Vagina (tissue), 2 donors: Measurements from ENCODE around the gene LAMB3. TPM values are rescaled to one million over a fixed set of nuclear protein-coding genes. Genes with fewer than 3 reads are reported as not detected.

Experiments
- DNase-seq, 2 donors: peaks; one replicate each; pipeline ENCODE4 v3.0.0-alpha.2; 2017; ENCODE audit errors: extremely low spot score in 2 of 2
- H3K27ac ChIP-seq: fragments of 200-600 bp; sonication (generic); one replicate; pipeline ENCODE4 v1.5.1; 2019
- H3K27me3 ChIP-seq: fragments of 200-600 bp; sonication (generic); one replicate; pipeline ENCODE4 v1.5.1; 2019
- H3K36me3 ChIP-seq, 2 donors: fragments of 200-600 bp; sonication (generic); one replicate each; pipeline ENCODE4 v1.5.1; 2017 to 2019
- H3K4me1 ChIP-seq: fragments of 200-600 bp; sonication (generic); one replicate; pipeline ENCODE4 v1.5.1; 2019
- H3K4me3 ChIP-seq, 2 donors: fragments of 200-600 bp; sonication (generic); 1 replicate in 1 of 2; 2 replicates in 1 of 2; pipeline ENCODE4 v1.5.1; 2016 to 2019
- H3K9me3 ChIP-seq: fragments of 200-600 bp; sonication (generic); one replicate; pipeline ENCODE4 v1.5.1; 2019
- POLR2A ChIP-seq, 2 donors: fragments of 450-650 bp; IDR thresholded peaks; one replicate each; pipeline ENCODE4 v1.6.1; 2017; ENCODE audit warnings: antibody characterized with exemption in 2 of 2, mild to moderate bottlenecking in 2 of 2, moderate library complexity in 2 of 2
- POLR2AphosphoS5 ChIP-seq, 2 donors: sonication (generic); formaldehyde crosslinking; IDR thresholded peaks; one replicate each; pipeline ENCODE4 v1.9.0; 2017; ENCODE audit warnings: antibody characterized with exemption in 2 of 2, mild to moderate bottlenecking in 2 of 2, low read depth in 1 of 2; ENCODE audit not compliant: insufficient read depth in 1 of 2
- intact Hi-C: fragments of 100-400 bp; cut with DNase I; formaldehyde crosslinking; loops from one replicate; pipeline ENCODE4 v1.15.1; 2023
- total RNA-seq: library from RNA; depleted of rRNA; stranded (reverse); fragments of >200 nt; gene quantifications from one replicate; pipeline ENCODE4 v1.2.3, GENCODE V29; 2016
- TF ChIP-seq, protein P1 (sequence below), 3 experiments: fragments of 450-650 bp in 2 of 3; fragments of 200-600 bp in 1 of 3; sonication (generic) in 1 of 3; IDR thresholded peaks; one replicate each; pipeline ENCODE4 v1.5.1; 2017 to 2019; ENCODE audit warnings: antibody characterized with exemption in 3 of 3, mild to moderate bottlenecking in 2 of 3, moderate library complexity in 2 of 3

Gene LAMB3
- total RNA-seq, 1 donor from 2014 or later: 68.8 TPM

DNA sequence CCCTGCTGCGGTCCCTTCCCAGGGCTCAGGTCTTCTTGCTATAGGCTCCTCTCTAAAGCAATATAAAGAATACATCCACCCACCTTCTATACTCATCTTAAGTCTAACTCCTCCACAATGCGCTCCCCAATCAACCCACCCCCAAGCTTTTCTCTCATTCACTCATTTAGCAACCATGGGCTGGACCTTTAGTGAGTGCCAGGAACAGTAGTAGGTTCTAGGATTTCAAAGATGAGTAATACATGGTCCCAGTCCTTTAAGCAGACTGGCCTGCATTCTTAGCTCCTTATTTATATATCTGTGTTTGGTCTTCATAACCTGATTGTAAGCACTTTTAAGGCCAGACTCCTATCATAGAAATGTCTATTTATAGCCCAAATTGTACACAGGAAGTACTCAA lies 62.8 kb downstream of the LAMB3 start:
- Histone ChIP-seq H3K4me3 (no peak overlapping the region), H3K9me3 (no peaks in the 10 kb centered on the region), H3K27ac (no peak overlapping the region), H3K36me3 (no peaks in the 10 kb centered on the region), H3K27me3 (no peaks in the 10 kb centered on the region), H3K4me1 (peaks cover 9% of the 10 kb centered on the region)
- no peak for DNase-seq
- intact Hi-C loops: no loop called here
- TF ChIP-seq, protein P1, sequence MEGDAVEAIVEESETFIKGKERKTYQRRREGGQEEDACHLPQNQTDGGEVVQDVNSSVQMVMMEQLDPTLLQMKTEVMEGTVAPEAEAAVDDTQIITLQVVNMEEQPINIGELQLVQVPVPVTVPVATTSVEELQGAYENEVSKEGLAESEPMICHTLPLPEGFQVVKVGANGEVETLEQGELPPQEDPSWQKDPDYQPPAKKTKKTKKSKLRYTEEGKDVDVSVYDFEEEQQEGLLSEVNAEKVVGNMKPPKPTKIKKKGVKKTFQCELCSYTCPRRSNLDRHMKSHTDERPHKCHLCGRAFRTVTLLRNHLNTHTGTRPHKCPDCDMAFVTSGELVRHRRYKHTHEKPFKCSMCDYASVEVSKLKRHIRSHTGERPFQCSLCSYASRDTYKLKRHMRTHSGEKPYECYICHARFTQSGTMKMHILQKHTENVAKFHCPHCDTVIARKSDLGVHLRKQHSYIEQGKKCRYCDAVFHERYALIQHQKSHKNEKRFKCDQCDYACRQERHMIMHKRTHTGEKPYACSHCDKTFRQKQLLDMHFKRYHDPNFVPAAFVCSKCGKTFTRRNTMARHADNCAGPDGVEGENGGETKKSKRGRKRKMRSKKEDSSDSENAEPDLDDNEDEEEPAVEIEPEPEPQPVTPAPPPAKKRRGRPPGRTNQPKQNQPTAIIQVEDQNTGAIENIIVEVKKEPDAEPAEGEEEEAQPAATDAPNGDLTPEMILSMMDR (IDR thresholded peaks at IDR 0.05): no peak
- TF ChIP-seq POLR2A (IDR thresholded peaks at IDR 0.05) (no peak), POLR2AphosphoS5 (IDR thresholded peaks at IDR 0.05; ENCODE audit: insufficient read depth in 1 of 2, low read depth in 1 of 2) (no peak)

DNA sequence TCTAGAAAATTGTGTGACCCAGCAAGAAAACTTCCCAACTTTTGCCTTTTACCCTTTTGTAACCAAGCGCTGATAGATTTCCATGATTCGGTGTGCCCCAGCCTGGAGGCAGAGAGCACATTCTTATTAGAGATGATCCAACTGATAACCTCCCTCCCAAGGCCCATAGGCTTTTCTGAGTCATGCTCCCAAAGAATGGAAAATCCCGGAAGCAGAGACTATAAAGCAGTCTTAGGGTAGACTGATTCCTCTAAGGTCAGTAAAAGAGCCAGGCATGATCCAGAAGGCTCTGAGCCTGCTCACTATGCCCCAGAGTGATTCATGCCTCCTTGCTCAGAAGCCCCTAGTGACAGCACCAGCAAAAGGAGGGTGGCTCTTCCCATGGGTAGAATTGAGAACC lies 64.4 kb downstream of the LAMB3 start:
- Histone ChIP-seq H3K9me3 (no peaks in the 10 kb centered on the region), H3K36me3 (no peaks in the 10 kb centered on the region), H3K27me3 (no peaks in the 10 kb centered on the region), H3K27ac (no peak overlapping the region), H3K4me3 (no peak overlapping the region), H3K4me1 (peaks cover 9% of the 10 kb centered on the region)
- TF ChIP-seq POLR2AphosphoS5 (IDR thresholded peaks at IDR 0.05; ENCODE audit: insufficient read depth in 1 of 2, low read depth in 1 of 2): no peak
- TF ChIP-seq, protein P1 (IDR thresholded peaks at IDR 0.05): no peak
- no peak for TF ChIP-seq POLR2A (IDR thresholded peaks at IDR 0.05)
- intact Hi-C loops: no loop called here
- DNase-seq: no peak

DNA sequence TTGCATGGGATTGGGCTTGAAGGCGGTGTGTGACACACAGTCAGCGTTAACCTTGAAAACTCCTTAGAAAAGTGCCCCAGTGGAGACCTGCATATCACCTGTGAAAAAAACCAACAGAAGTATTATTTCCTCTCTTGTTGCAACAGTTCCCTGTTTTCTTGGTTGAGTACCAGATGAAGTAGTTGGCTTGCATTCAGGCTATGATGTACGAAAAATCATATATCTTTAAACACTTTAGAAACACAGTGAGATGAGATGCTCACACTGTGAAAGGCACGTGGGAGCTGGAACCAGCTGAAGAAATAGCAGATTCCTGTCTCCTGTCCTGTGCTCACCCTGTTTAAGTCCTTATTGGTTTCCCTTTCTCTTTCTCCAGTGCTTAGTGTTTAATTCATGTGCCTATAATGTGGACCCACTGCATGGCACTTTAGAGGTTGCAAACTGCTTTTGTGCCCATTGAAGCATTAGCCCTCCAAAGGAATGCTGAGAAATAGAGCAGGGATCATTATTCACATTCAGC lies 65.9 kb downstream of the LAMB3 start:
- H3K4me3 ChIP-seq: no peak overlapping the region
- intact Hi-C loops: no loop called here
- TF ChIP-seq POLR2AphosphoS5 (IDR thresholded peaks at IDR 0.05; ENCODE audit: insufficient read depth in 1 of 2, low read depth in 1 of 2): no peak
- TF ChIP-seq POLR2A (IDR thresholded peaks at IDR 0.05): no peak
- TF ChIP-seq, protein P1 (IDR thresholded peaks at IDR 0.05): no peak

DNA sequence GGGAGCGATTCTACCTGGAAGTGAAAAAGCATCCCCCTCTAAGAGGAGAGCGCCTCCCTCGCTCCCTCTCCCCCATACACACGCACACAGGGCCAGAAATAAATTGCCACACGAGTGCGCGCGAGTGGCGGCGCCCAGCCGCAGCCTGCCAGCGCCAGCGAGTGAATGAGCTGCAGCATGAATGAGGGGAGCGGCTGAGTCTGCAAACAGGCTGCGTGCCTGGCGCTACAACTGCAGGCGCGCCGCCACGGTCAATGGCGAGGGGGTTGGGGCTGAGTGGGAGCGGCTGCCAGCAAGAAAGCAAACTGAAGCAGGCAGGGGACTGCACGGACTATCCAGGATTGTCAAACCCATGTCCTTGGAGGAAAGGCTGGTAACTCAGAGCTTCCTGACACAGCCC lies 66.6 kb downstream of the LAMB3 start:
- no peaks in the 10 kb centered on the region for H3K9me3 ChIP-seq
- DNase-seq: no peak
- no peaks in the 10 kb centered on the region for H3K27me3 ChIP-seq
- H3K27ac ChIP-seq: no peak overlapping the region
- H3K36me3 ChIP-seq: no peaks in the 10 kb centered on the region
- intact Hi-C loops: no loop called here
- H3K4me1 ChIP-seq: peaks cover 9% of the 10 kb centered on the region
- H3K4me3 ChIP-seq: no peak overlapping the region
- TF ChIP-seq POLR2AphosphoS5 (IDR thresholded peaks at IDR 0.05; ENCODE audit: insufficient read depth in 1 of 2, low read depth in 1 of 2): no peak
- TF ChIP-seq POLR2A (IDR thresholded peaks at IDR 0.05): no peak
- TF ChIP-seq, protein P1 (IDR thresholded peaks at IDR 0.05): no peak

More for the DNA sequence above, 65.9 kb downstream of the LAMB3 start:
- H3K4me1 ChIP-seq: peaks cover 9% of the 10 kb centered on the region
- H3K27ac ChIP-seq: no peak overlapping the region
- DNase-seq: no peak
- H3K36me3 ChIP-seq: no peaks in the 10 kb centered on the region
- H3K9me3 ChIP-seq: no peaks in the 10 kb centered on the region
- H3K27me3 ChIP-seq: no peaks in the 10 kb centered on the region

DNA sequence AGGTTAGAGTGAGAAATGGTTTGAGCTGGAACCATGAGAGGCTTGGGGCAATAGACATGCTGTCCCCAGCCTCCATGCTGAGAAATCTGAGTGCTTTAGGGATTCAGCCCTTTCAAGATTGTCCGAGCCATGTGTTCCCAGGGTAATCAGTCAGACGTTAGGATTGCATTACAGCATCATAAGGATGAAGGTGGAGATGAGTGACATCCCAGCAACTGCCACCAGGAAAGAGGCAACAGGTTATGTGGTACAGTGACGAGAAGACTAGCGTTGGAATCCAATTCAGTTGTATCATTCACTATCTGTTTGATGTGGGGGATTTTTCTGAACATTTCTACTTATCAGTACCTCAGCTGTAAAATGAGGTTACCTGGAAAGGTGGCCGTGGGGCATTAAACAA lies 67.0 kb downstream of the LAMB3 start:
- TF ChIP-seq POLR2AphosphoS5 (IDR thresholded peaks at IDR 0.05; ENCODE audit: insufficient read depth in 1 of 2, low read depth in 1 of 2) (no peak), POLR2A (IDR thresholded peaks at IDR 0.05) (no peak)
- TF ChIP-seq, protein P1 (IDR thresholded peaks at IDR 0.05): no peak
- Histone ChIP-seq H3K9me3 (no peaks in the 10 kb centered on the region), H3K4me3 (no peak overlapping the region), H3K27ac (no peak overlapping the region), H3K36me3 (no peaks in the 10 kb centered on the region), H3K27me3 (no peaks in the 10 kb centered on the region), H3K4me1 (peaks cover 9% of the 10 kb centered on the region)
- intact Hi-C loops: no loop called here
- no peak for DNase-seq
